DMS153 (cell line): ENCODE measurements around the gene PAM.

ENCODE experiments used
- DNase-seq: peaks from one replicate; lab custom pipeline; 2025; lab: John Stamatoyannopoulos, UW

Gene PAM

GRCh38 chr5:102815084-102815483, 60.0 kb downstream of the PAM start:
- DNase-seq, result no peak

GRCh38 chr5:102815540-102816332, 60.6 kb downstream of the PAM start:
- DNase-seq, result no peak

GRCh38 chr5:102818345-102818744, 63.2 kb downstream of the PAM start:
- DNase-seq, result no peak

- DNase-seq, result no peak
These were observed 63.8 kb downstream of the PAM start for GRCh38 chr5:102818934-102819333.

GRCh38 chr5:102819634-102820033, 64.5 kb downstream of the PAM start:
- DNase-seq, result no peak

GRCh38 chr5:102823441-102823874, 68.4 kb downstream of the PAM start:
- no peak for DNase-seq

- no peak for DNase-seq
These were observed 71.5 kb downstream of the PAM start for GRCh38 chr5:102826629-102827028.

GRCh38 chr5:102830241-102830640, 75.1 kb downstream of the PAM start:
- no peak for DNase-seq

- no peak for DNase-seq
These were observed 77.3 kb downstream of the PAM start for GRCh38 chr5:102832445-102832844.

- no peak for DNase-seq
These were observed 78.0 kb downstream of the PAM start for GRCh38 chr5:102833146-102833545.

- no peak for DNase-seq
These were observed 79.4 kb downstream of the PAM start for GRCh38 chr5:102834438-102834964.

GRCh38 chr5:102835717-102836116, 80.6 kb downstream of the PAM start:
- no peak for DNase-seq

GRCh38 chr5:102841021-102841420, 85.9 kb downstream of the PAM start:
- no peak for DNase-seq

- no peak for DNase-seq
These were observed 88.9 kb downstream of the PAM start for GRCh38 chr5:102843997-102844396.

- DNase-seq, result peak; percentile 43
These were observed 89.9 kb downstream of the PAM start for GRCh38 chr5:102845041-102845440.

GRCh38 chr5:102850503-102850902, 95.4 kb downstream of the PAM start:
- no peak for DNase-seq

GRCh38 chr5:102853680-102854079, 98.6 kb downstream of the PAM start:
- no peak for DNase-seq

- DNase-seq, result no peak
These were observed 100.7 kb downstream of the PAM start for GRCh38 chr5:102855681-102856388.

- no peak for DNase-seq
These were observed 101.3 kb downstream of the PAM start for GRCh38 chr5:102856389-102856777.

- no peak for DNase-seq
These were observed 102.1 kb downstream of the PAM start for GRCh38 chr5:102857076-102857818.

GRCh38 chr5:102858221-102858620, 103.1 kb downstream of the PAM start:
- DNase-seq, result no peak

- DNase-seq, result no peak
These were observed 103.7 kb downstream of the PAM start for GRCh38 chr5:102858808-102859207.

- no peak for DNase-seq
These were observed 104.9 kb downstream of the PAM start for GRCh38 chr5:102860035-102860434.
